Bronchial epithelial cell (primary cell): ENCODE data around the gene GRAMD1C. TPM values are rescaled to one million over a fixed set of nuclear protein-coding genes. Genes with fewer than 3 reads are reported as not detected.

ENCODE experiments used
- DNase-seq: peaks from one replicate; pipeline ENCODE4 v3.0.0-alpha.2; 2010; ENCODE audit warnings: low read depth
- FAIRE-seq: peaks from 2 replicates; lab custom pipeline; 2011; peaks lifted over from hg19 to GRCh38; lab: Jason Lieb, UNC
- H3K27me3 ChIP-seq: 2 replicates; pipeline ENCODE4 v1.5.1; 2011; ENCODE audit warnings: low read length; ENCODE audit not compliant: control insufficient read depth, insufficient read depth
- H3K36me3 ChIP-seq: 2 replicates; pipeline ENCODE4 v1.5.1; 2011; ENCODE audit warnings: low read length; ENCODE audit not compliant: control insufficient read depth, insufficient read depth
- H3K4me3 ChIP-seq: 2 replicates; pipeline ENCODE4 v1.5.1; 2011; ENCODE audit warnings: mild to moderate bottlenecking, low read depth, low read length, control low read depth
- CTCF ChIP-seq: IDR thresholded peaks from 2 replicates; pipeline ENCODE4 v1.5.1; 2011; ENCODE audit warnings: mild to moderate bottlenecking, moderate library complexity, low read length, control low read depth, inconsistent platforms; ENCODE audit not compliant: insufficient read depth, severe bottlenecking
- total RNA-seq: library from RNA; depleted of rRNA; stranded (reverse); fragments of >200 nt; gene quantifications from 2 replicates; pipeline ENCODE4 v1.2.1, GENCODE V29; 2014

The GRAMD1C gene
- total RNA-seq, 1 donor from 2014 or later: 1.1 TPM

DNA sequence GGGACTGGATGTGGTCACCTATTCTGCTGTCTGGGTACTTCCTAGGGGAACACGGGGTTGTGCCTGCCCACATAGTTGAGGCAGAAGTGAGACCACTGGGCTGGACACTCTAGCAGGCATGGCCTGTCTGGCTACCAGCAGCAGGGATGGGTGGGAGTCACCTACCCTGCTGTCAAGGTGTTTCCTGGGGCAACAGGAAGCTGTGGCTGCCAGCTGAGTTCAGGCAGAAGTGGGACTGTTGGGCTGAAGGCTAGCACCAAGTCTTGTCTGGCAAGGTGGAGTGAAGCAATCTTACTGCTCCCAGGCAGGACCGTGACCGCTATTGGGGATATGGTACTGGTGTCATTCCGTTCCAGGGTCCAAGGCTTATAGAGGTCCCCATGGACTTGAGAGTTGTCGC lies 89.0 kb downstream of the GRAMD1C start:
- no peak for DNase-seq
- Histone ChIP-seq H3K36me3 (no peaks in the 10 kb centered on the region), H3K4me3 (no peak overlapping the region), H3K27me3 (no peaks in the 10 kb centered on the region)
- peak; percentile 91 for FAIRE-seq
- TF ChIP-seq CTCF: no peak

- Histone ChIP-seq H3K27me3 (no peaks in the 10 kb centered on the region), H3K4me3 (peak overlapping the region; percentile 47), H3K36me3 (no peaks in the 10 kb centered on the region)
- DNase-seq (no peak), FAIRE-seq (no peak)
- TF ChIP-seq CTCF: no peak
These were observed 108.2 kb downstream of the GRAMD1C start for GRCh38 chr3:113946831-113947230.

- Histone ChIP-seq H3K36me3 (no peaks in the 10 kb centered on the region), H3K27me3 (no peaks in the 10 kb centered on the region), H3K4me3 (peak within 1 kb of the TSS; percentile 47)
- FAIRE-seq (no peak), DNase-seq (peak; percentile 37)
- TF ChIP-seq CTCF: no peak
These were observed 108.9 kb downstream of the GRAMD1C start, which contains the start of gene ZDHHC23 for GRCh38 chr3:113947372-113948014. ZDHHC23 (plus strand) TSS chr3:113948013; CDS start chr3:113948803, 790 bp downstream.

- Histone ChIP-seq H3K36me3 (no peaks in the 10 kb centered on the region), H3K4me3 (peak overlapping the region; percentile 47), H3K27me3 (no peaks in the 10 kb centered on the region)
- FAIRE-seq (no peak), DNase-seq (peak; percentile 14)
- no peak for TF ChIP-seq CTCF
These were observed 109.7 kb downstream of the GRAMD1C start for GRCh38 chr3:113948015-113948917.

GRCh38 chr3:113952921-113953320 lies 114.3 kb downstream of the GRAMD1C start:
- H3K4me3 ChIP-seq: no peak overlapping the region
- FAIRE-seq: no peak

More at GRCh38 chr3:113952921-113953320, 114.3 kb downstream of the GRAMD1C start:
- no peak for DNase-seq
- H3K36me3 ChIP-seq: no peaks in the 10 kb centered on the region
- no peak for TF ChIP-seq CTCF
- no peaks in the 10 kb centered on the region for H3K27me3 ChIP-seq
